Left lung (tissue), 10 donors: ENCODE data around the gene NDRG4. TPM values are rescaled to one million over a fixed set of nuclear protein-coding genes. Genes with fewer than 3 reads are reported as not detected.
A peak's percentile ranks its signal among the peaks of the same experiment; 100 is the strongest.

Experiments
- ATAC-seq: fragments of 200-7000 bp; cut with Tn5 transposase; one replicate; pipeline ENCODE4 v1.9.1; 2020; ENCODE audit warnings: moderate library complexity
- DNase-seq, 4 donors: peaks; one replicate each; pipeline ENCODE4 v3.0.0-alpha.2; 2013 to 2020
- H3K27ac ChIP-seq, 2 donors: fragments of 200-600 bp; sonication (generic) in 1 of 2; one replicate each; pipeline versions ENCODE4 v1.5.0 to v1.8.0; 2020 to 2021
- H3K27me3 ChIP-seq, 2 donors: fragments of 200-600 bp; sonication (generic) in 1 of 2; one replicate each; pipeline versions ENCODE4 v1.5.0 to v1.8.0; 2020 to 2021
- H3K36me3 ChIP-seq, 2 donors: fragments of 200-600 bp; sonication (generic) in 1 of 2; one replicate each; pipeline versions ENCODE4 v1.5.0 to v1.8.0; 2020 to 2021
- H3K4me1 ChIP-seq, 2 donors: fragments of 200-600 bp; one replicate each; pipeline ENCODE4 v1.8.0; 2021
- H3K4me3 ChIP-seq, 2 donors: fragments of 200-600 bp; sonication (generic) in 1 of 2; one replicate each; pipeline versions ENCODE4 v1.5.0 to v1.8.0; 2020 to 2021; ENCODE audit warnings: mild to moderate bottlenecking in 1 of 2
- H3K9me3 ChIP-seq, 2 donors: fragments of 200-600 bp; sonication (generic) in 1 of 2; one replicate each; pipeline versions ENCODE4 v1.5.0 to v1.8.0; 2020 to 2021
- CTCF ChIP-seq, 2 donors: fragments of 200-600 bp; sonication (generic) in 1 of 2; IDR thresholded peaks; one replicate each; pipeline versions ENCODE4 v1.5.0 to v1.8.0; 2021; ENCODE audit warnings: antibody characterized with exemption in 2 of 2
- intact Hi-C, 2 donors: fragments of 100-400 bp; cut with DNase I; formaldehyde crosslinking; loops; one replicate each; pipeline versions ENCODE4 v1.11.2 to v1.14.2; 2022
- polyA plus RNA-seq, 6 donors: library from polyadenylated mRNA; unstranded; fragments of 120-200 nt; gene quantifications; one replicate each; pipeline ENCODE4 v1.2.1, GENCODE V29; 2013; ENCODE audit not compliant: insufficient read length in 6 of 6
- total RNA-seq, 2 donors: library from RNA; stranded (reverse); fragmentation: NEBNext Ultra II Directional; extraction: Animal tissue kit (Norgen Biotek cat#: 25700); gene quantifications; one replicate each; pipeline ENCODE4 v1.2.1, GENCODE V29; 2021
- donor health status: DM: no; HTN: yes; CAD: no.
- donor health status: DM: no; HTN: no; CAD: no.

Gene NDRG4
- total and polyA plus RNA-seq, 8 donors = 10.0 to 16.3 (median 13.1) TPM

DNA sequence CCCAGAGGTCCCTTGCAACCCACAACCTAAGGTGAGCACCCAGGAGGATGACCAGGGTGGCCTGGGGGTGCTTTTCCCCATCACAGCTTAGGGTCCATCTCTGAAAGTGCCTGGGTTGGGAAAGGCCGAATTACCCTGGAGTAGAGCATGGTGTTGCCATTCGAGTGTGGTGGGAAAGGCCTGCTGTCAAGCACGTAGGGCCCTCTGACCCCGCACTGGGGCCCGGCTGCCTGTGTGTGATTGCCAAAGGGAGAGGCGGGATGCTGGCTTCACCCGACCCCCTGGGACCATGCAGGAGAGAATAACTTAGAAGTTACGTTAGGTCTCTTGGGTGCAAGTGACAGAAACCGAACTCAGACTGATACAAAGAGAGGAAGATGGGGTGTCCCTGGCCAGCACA, 27.7 kb upstream of the NDRG4 start:
- DNase-seq (no peak), ATAC-seq (no peak)
- H3K4me3 ChIP-seq = no peak overlapping the region
- intact Hi-C loops = no loop called here
- TF ChIP-seq CTCF (IDR thresholded peaks at IDR 0.05) = no peak
- peak overlapping the region in 1 of 2 donors; percentile 33 for H3K27ac ChIP-seq
- no peaks in the 10 kb centered on the region for H3K36me3 ChIP-seq
- no peaks in the 10 kb centered on the region for H3K4me1 ChIP-seq
- H3K27me3 ChIP-seq = peaks cover 10 to 17% of the 10 kb centered on the region in 2 donors
- H3K9me3 ChIP-seq = no peaks in the 10 kb centered on the region

DNA sequence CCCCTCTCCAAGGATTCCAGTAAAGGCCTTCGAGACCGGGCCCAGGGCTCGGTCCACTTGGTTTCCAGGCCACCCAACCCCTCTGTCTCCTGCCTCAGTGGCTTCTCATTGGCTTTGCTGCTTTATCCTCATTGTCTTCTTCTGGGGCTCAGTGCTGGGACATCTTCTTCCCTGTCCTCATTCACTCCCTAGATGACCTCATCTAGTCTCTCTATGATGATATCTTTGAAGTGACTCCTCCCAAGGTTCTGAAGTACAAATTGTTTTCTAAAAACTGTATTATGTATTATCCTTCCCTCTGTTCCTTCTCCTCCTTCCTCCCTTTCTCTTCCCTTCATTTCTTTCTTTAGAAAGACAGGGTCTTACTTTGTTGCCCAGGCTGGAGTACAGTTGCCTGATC, 27.1 kb upstream of the NDRG4 start:
- Histone ChIP-seq H3K4me3 (no peak overlapping the region), H3K36me3 (no peaks in the 10 kb centered on the region), H3K4me1 (no peaks in the 10 kb centered on the region), H3K27me3 (peaks cover 4 to 11% of the 10 kb centered on the region in 2 donors), H3K27ac (peak overlapping the region in 1 of 2 donors; percentile 15), H3K9me3 (no peaks in the 10 kb centered on the region)
- DNase-seq = no peak
- no peak for TF ChIP-seq CTCF (IDR thresholded peaks at IDR 0.05)
- ATAC-seq = no peak
- intact Hi-C loops = no loop called here

- Histone ChIP-seq H3K9me3 (no peaks in the 10 kb centered on the region), H3K36me3 (no peaks in the 10 kb centered on the region), H3K27ac (peak overlapping the region in 1 of 2 donors; percentile 59), H3K4me3 (no peak overlapping the region), H3K27me3 (no peaks in the 10 kb centered on the region), H3K4me1 (no peaks in the 10 kb centered on the region)
- TF ChIP-seq CTCF (IDR thresholded peaks at IDR 0.05) = no peak
- DNase-seq = no peak
- no peak for ATAC-seq
- intact Hi-C loops = no loop called here
Measured at GRCh38 chr16:58474296-58474695, 25.6 kb upstream of the NDRG4 start.

GRCh38 chr16:58475091-58475619, 24.8 kb upstream of the NDRG4 start:
- Histone ChIP-seq H3K4me1 (no peaks in the 10 kb centered on the region), H3K27me3 (no peaks in the 10 kb centered on the region), H3K36me3 (no peaks in the 10 kb centered on the region), H3K9me3 (no peaks in the 10 kb centered on the region), H3K4me3 (no peak overlapping the region), H3K27ac (peak overlapping the region; percentile 48 to 59)
- ATAC-seq (no peak), DNase-seq (no peak)
- TF ChIP-seq CTCF (IDR thresholded peaks at IDR 0.05) = no peak
- intact Hi-C loops = no loop called here

- H3K4me1 ChIP-seq = no peaks in the 10 kb centered on the region
Measured at GRCh38 chr16:58476791-58477190, 23.2 kb upstream of the NDRG4 start.

More at GRCh38 chr16:58476791-58477190, 23.2 kb upstream of the NDRG4 start:
- H3K4me3 ChIP-seq = no peak overlapping the region
- no peak for TF ChIP-seq CTCF (IDR thresholded peaks at IDR 0.05)
- H3K36me3 ChIP-seq = no peaks in the 10 kb centered on the region
- H3K27me3 ChIP-seq = no peaks in the 10 kb centered on the region
- H3K9me3 ChIP-seq = no peaks in the 10 kb centered on the region
- ATAC-seq = no peak
- no peak for DNase-seq
- H3K27ac ChIP-seq = no peak overlapping the region
- intact Hi-C loops = no loop called here
